ENCODE results near the gene KCNC1.

Gene KCNC1

GRCh38 chr11:17700991-17701390 is 33.6 kb upstream of the KCNC1 start:
- DNase-seq (ENCODE audit: low read depth): no peak
- TF ChIP-seq CTCF (IDR thresholded peaks at IDR 0.05; ENCODE audit: control insufficient read depth, extremely low read depth, insufficient read depth): no peak
- no peak overlapping the region for H3K4me3 ChIP-seq (ENCODE audit: low read depth, low read length)

- TF ChIP-seq CTCF (IDR thresholded peaks at IDR 0.05; ENCODE audit: control insufficient read depth, extremely low read depth, insufficient read depth): no peak
- H3K4me3 ChIP-seq (ENCODE audit: low read depth, low read length): no peak overlapping the region
- no peak for DNase-seq (ENCODE audit: low read depth)
These were observed 31.7 kb upstream of the KCNC1 start for GRCh38 chr11:17702876-17703275.

GRCh38 chr11:17703951-17704350 is 30.6 kb upstream of the KCNC1 start:
- no peak for DNase-seq (ENCODE audit: low read depth)
- no peak overlapping the region for H3K4me3 ChIP-seq (ENCODE audit: low read depth, low read length)
- TF ChIP-seq CTCF (IDR thresholded peaks at IDR 0.05; ENCODE audit: control insufficient read depth, extremely low read depth, insufficient read depth): no peak

- no peak overlapping the region for H3K4me3 ChIP-seq (ENCODE audit: low read depth, low read length)
- DNase-seq (ENCODE audit: low read depth): no peak
- TF ChIP-seq CTCF (IDR thresholded peaks at IDR 0.05; ENCODE audit: control insufficient read depth, extremely low read depth, insufficient read depth): no peak
These were observed 26.8 kb upstream of the KCNC1 start for GRCh38 chr11:17707830-17708229.

GRCh38 chr11:17711836-17712235 is 22.7 kb upstream of the KCNC1 start:
- H3K4me3 ChIP-seq (ENCODE audit: low read depth, low read length): no peak overlapping the region
- no peak for DNase-seq (ENCODE audit: low read depth)
- TF ChIP-seq CTCF (IDR thresholded peaks at IDR 0.05; ENCODE audit: control insufficient read depth, extremely low read depth, insufficient read depth): no peak

- no peak overlapping the region for H3K4me3 ChIP-seq (ENCODE audit: low read depth, low read length)
- TF ChIP-seq CTCF (IDR thresholded peaks at IDR 0.05; ENCODE audit: control insufficient read depth, extremely low read depth, insufficient read depth): no peak
- DNase-seq (ENCODE audit: low read depth): no peak
These were observed 20.7 kb upstream of the KCNC1 start for GRCh38 chr11:17713851-17714250.

GRCh38 chr11:17714356-17714854 is 20.2 kb upstream of the KCNC1 start:
- DNase-seq (ENCODE audit: low read depth): no peak
- no peak for TF ChIP-seq CTCF (IDR thresholded peaks at IDR 0.05; ENCODE audit: control insufficient read depth, extremely low read depth, insufficient read depth)
- H3K4me3 ChIP-seq (ENCODE audit: low read depth, low read length): no peak overlapping the region

Data from LNCaP clone FGC (cell line).